Epithelial cell of esophagus (primary cell): ENCODE measurements around the gene LTO1.

Experiments used
- DNase-seq: peaks from one replicate; pipeline ENCODE4 v3.0.0; 2010; ENCODE audit warnings: low read depth
- H3K4me3 ChIP-seq: 2 replicates; pipeline ENCODE4 v1.5.1; 2011; ENCODE audit warnings: mild to moderate bottlenecking, low read length, control low read depth
- TF ChIP-seq, protein P1 (sequence below): IDR thresholded peaks from 2 replicates; pipeline ENCODE4 v1.5.1; 2011; ENCODE audit warnings: low read depth, mild to moderate bottlenecking, low read length, control low read depth, inconsistent platforms; ENCODE audit not compliant: insufficient read depth; ENCODE audit errors: missing control alignments

LTO1 gene

DNA sequence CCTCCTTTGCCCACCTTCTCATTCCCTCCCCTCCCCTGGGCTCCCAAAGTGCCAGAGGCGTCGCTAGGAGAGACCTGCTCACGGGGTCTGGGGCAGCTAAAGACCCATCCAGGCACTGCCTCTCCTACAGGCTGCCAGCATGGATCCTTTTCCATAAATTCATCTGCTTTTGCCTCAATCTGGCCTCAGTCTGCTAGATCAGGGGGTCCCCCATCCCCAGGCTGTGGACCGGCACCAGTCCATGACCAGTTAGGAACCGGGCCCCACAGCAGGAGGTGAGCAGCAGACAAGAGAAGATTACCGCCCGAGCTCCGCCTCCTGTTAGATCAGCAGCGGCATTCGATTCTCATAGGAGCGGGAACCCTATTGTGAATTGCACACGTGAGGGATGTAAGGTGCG is 12.3 kb downstream of the LTO1 start:
- no peak overlapping the region for H3K4me3 ChIP-seq
- DNase-seq = no peak
- TF ChIP-seq, protein P1, sequence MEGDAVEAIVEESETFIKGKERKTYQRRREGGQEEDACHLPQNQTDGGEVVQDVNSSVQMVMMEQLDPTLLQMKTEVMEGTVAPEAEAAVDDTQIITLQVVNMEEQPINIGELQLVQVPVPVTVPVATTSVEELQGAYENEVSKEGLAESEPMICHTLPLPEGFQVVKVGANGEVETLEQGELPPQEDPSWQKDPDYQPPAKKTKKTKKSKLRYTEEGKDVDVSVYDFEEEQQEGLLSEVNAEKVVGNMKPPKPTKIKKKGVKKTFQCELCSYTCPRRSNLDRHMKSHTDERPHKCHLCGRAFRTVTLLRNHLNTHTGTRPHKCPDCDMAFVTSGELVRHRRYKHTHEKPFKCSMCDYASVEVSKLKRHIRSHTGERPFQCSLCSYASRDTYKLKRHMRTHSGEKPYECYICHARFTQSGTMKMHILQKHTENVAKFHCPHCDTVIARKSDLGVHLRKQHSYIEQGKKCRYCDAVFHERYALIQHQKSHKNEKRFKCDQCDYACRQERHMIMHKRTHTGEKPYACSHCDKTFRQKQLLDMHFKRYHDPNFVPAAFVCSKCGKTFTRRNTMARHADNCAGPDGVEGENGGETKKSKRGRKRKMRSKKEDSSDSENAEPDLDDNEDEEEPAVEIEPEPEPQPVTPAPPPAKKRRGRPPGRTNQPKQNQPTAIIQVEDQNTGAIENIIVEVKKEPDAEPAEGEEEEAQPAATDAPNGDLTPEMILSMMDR = no peak

GRCh38 chr11:69662021-69662698 is 13.0 kb downstream of the LTO1 start:
- no peak for DNase-seq

GRCh38 chr11:69661413-69661715 is 13.8 kb downstream of the LTO1 start:
- no peak for DNase-seq
- H3K4me3 ChIP-seq = no peak overlapping the region
- TF ChIP-seq, protein P1 = no peak

More at GRCh38 chr11:69662021-69662698, 13.0 kb downstream of the LTO1 start:
- TF ChIP-seq, protein P1 = peak; percentile 28
- H3K4me3 ChIP-seq = no peak overlapping the region

DNA sequence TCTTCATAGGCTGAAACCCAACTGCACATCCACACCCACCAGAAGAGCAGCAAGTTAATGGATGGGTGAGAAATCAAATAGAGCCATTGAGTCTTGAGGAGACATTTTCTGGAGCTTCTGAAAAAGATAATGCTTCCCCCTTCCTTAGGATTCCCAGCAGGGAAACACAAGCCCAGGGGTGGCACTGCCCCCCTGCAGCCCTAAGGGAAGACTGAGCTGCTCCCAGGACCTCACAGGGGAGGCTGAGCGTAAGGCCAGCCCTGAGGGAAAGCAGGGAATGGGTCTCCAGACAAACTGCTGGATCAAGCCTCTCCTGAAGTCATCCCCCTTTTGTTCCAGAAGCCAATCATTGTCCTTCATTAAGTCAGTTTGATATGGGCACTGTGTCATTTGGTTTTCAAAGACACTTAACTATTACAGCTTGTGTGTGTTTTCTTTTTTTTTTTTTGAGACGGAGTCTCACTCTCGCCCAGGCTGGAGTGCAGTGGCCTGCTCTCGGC is 15.1 kb downstream of the LTO1 start:
- DNase-seq = no peak
- no peak overlapping the region for H3K4me3 ChIP-seq
- TF ChIP-seq, protein P1 = no peak

DNA sequence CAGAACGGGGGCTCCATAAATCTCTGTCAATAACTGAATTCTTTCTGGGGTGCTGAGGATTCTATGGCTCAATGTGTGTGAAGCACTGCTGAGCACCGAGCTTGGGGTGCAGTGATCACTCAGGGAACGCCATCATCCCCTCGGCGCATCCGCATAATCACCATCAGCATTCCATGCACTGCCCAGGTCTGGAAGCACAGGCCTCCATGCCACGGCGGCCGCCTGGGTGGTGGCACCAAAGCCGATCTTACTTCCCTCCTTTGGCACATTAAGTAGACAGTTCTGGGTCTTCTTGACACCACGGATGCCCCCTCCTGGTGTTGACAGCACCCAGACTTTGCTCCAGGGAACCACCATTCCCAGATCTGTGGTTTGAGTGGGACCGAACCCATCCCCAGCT is 15.6 kb downstream of the LTO1 start:
- no peak overlapping the region for H3K4me3 ChIP-seq
- no peak for DNase-seq
- TF ChIP-seq, protein P1 = no peak

DNA sequence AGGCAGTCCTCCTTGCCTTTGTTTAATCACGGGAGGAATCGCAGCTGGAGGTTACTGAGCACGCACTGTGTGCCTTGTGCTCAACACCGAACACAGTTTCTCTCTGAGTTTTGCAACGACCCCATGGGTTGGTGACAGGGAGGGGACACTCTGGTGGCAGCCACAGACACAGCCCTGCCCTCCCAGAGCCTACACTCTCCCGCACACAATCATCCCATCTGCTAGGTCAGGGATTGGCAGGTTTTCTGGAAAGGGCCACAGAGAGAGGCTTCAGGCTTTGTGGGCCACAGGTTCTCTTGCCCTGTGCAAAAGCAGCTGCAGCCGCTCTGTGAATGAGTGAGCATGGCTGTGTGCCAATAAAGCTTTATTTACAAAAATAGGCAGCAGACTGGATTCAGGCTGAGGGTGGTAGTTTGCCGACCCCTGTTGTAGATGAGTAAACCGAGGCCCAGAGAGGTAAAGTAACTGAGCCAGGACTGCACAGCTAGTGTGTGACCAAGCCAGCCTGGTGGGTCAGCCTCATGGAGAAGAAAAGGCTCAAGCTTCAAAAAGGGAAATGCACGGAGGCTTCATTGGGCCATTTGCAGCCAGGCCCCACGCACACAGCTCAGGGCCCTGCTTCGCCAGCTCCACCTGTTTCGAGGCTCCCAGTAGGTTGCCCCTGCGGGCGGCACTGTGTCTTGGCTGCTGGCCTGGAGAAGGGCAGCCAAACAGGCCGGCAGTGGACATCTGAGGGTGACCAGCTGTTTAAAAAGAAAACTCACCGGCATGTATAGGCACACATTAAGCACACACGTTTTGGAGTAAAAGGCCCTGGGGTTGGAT is 16.3 kb downstream of the LTO1 start:
- H3K4me3 ChIP-seq = no peak overlapping the region
- TF ChIP-seq, protein P1 = no peak
- DNase-seq = no peak
